Glutamatergic neuron (in vitro differentiated cells): Measurements from ENCODE around the gene CCT7. TPM values are rescaled to one million over a fixed set of nuclear protein-coding genes. Genes with fewer than 3 reads are reported as not detected.

Source experiments
- DNase-seq: peaks from one replicate; pipeline ENCODE4 v3.0.0; 2022
- H3K27ac Mint-ChIP-seq: one replicate; pipeline ENCODE4 v1.8.0; 2020; ENCODE audit warnings: mild to moderate bottlenecking, mixed read lengths, inconsistent platforms; ENCODE audit not compliant: unreplicated experiment
- H3K27me3 Mint-ChIP-seq: one replicate; pipeline ENCODE4 v1.8.0; 2020; ENCODE audit warnings: mild to moderate bottlenecking, moderate library complexity, mixed read lengths, inconsistent platforms; ENCODE audit not compliant: unreplicated experiment
- H3K36me3 Mint-ChIP-seq: one replicate; pipeline ENCODE4 v1.8.0; 2020; ENCODE audit warnings: mild to moderate bottlenecking, mixed read lengths, inconsistent platforms; ENCODE audit not compliant: unreplicated experiment
- H3K4me1 Mint-ChIP-seq: one replicate; pipeline ENCODE4 v1.8.0; 2020; ENCODE audit warnings: mild to moderate bottlenecking, low read depth, mixed read lengths, inconsistent platforms; ENCODE audit not compliant: unreplicated experiment
- H3K4me3 Mint-ChIP-seq: one replicate; pipeline ENCODE4 v1.8.0; 2020; ENCODE audit warnings: mild to moderate bottlenecking, mixed read lengths, inconsistent platforms; ENCODE audit not compliant: unreplicated experiment
- H3K9me3 Mint-ChIP-seq: one replicate; pipeline ENCODE4 v1.8.0; 2020; ENCODE audit warnings: mild to moderate bottlenecking, moderate library complexity, mixed read lengths, inconsistent platforms; ENCODE audit not compliant: unreplicated experiment
- CTCF ChIP-seq: fragments of 200-600 bp; sonication (generic); IDR thresholded peaks from one replicate; pipeline ENCODE4 v1.5.0; 2021; ENCODE audit not compliant: partially characterized antibody, unreplicated experiment
- total RNA-seq: library from RNA; stranded (reverse); fragmentation: NEBNext Ultra II Directional; extraction: Animal tissue kit (Norgen Biotek cat#: 25700); gene quantifications from one replicate; pipeline ENCODE4 v1.2.1, GENCODE V29; 2021; ENCODE audit not compliant: unreplicated experiment

The CCT7 gene
- total RNA-seq, 1 donor from 2014 or later, result 269 TPM

DNA sequence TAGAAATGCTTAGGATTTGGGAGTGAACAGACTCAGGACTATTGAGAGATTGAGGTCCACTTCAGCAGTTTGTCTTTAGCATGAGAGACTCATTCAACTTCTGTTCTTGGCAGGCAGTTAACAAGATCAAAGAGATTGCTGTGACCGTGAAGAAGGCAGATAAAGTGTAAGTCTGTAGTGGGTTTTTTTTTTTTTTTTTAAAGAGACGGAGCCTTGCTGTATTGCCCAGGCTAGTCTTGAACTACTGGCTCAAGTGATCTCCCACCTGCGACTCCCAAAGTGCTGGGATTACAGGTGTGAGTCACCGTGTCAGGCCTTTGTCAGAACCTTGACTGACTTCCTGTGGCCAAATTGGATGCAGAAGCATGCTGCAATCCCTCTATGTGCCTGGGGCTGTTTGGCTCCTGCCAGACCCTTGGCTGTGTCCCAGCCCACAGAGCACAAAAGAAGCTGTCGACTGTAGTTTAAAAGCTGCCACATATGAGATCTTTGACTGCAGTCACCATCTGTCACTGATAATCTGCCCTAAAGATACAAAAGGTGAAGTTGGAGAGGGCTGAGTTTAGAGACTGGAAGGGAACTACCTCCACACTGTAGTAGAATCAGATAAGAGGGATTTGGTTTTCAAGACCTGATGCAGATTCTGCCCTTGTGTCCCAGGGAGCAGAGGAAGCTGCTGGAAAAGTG is 9.9 kb downstream of the CCT7 start:
- no peak for TF ChIP-seq CTCF
- Mint-ChIP-seq H3K27ac (peak overlapping the region; percentile 52), H3K36me3 (no peaks in the 10 kb centered on the region), H3K9me3 (no peaks in the 10 kb centered on the region), H3K27me3 (no peaks in the 10 kb centered on the region), H3K4me1 (peaks cover 3% of the 10 kb centered on the region), H3K4me3 (no peak overlapping the region)
- peak; percentile 30 for DNase-seq

DNA sequence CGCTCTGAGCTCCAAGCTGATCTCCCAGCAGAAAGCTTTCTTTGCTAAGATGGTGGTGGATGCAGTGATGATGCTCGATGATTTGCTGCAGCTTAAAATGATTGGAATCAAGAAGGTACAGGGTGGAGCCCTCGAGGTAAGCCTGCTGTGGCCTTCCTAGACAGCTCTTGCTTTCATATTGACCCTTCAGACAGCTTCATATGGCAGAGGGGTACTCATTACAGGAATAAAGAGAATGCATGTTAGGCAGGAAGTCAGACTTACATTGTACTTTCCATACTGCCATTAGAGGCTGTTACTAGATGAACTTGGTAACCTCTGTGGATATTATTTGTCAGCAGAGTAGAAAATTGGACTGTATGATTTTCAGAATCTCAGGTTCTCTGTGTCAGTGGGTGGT is 10.5 kb downstream of the CCT7 start:
- Mint-ChIP-seq H3K27ac (peak overlapping the region; percentile 52), H3K9me3 (no peaks in the 10 kb centered on the region), H3K4me3 (no peak overlapping the region), H3K4me1 (peaks cover 3% of the 10 kb centered on the region), H3K36me3 (no peaks in the 10 kb centered on the region), H3K27me3 (no peaks in the 10 kb centered on the region)
- no peak for TF ChIP-seq CTCF
- DNase-seq, result no peak

DNA sequence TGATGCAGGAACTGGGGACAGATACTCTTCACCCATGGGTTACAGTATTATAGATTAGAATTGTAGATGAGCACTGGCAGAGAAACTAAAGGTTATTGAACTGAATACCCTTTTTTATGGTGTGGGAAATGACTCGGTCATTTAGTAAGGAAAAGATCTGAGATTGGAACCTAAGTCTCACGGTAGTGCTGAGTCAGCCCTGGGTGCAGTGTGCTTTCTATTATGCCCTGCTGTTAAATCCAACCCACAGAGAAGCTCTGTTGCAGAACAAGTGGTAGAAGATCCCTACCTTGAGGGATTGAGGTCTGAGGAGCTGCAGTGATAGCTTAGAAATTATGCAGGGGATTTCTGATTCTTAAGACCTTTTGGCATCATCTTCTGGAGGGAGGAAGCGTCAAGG is 12.7 kb downstream of the CCT7 start:
- DNase-seq, result no peak
- no peak for TF ChIP-seq CTCF
- Mint-ChIP-seq H3K4me3 (no peak overlapping the region), H3K27ac (no peak overlapping the region), H3K4me1 (peaks cover 3% of the 10 kb centered on the region), H3K9me3 (no peaks in the 10 kb centered on the region), H3K27me3 (no peaks in the 10 kb centered on the region), H3K36me3 (no peaks in the 10 kb centered on the region)

- Mint-ChIP-seq H3K4me1 (no peaks in the 10 kb centered on the region), H3K27ac (no peak overlapping the region), H3K9me3 (peaks cover 3% of the 10 kb centered on the region), H3K36me3 (no peaks in the 10 kb centered on the region), H3K4me3 (no peak overlapping the region), H3K27me3 (no peaks in the 10 kb centered on the region)
- no peak for DNase-seq
- TF ChIP-seq CTCF, result no peak
These were observed 15.5 kb downstream of the CCT7 start for GRCh38 chr2:73249636-73250035.
